HEK293 (cell line): ENCODE data around the gene ANKRD31.

Experiments
- CTCF ChIA-PET: fragments of 350-600 bp; formaldehyde crosslinking; extraction: SDS; loops from one replicate; lab custom pipeline; 2021; ENCODE audit warnings: antibody characterized with exemption; lab: Yijun Ruan, JAX
- POLR2A ChIA-PET: fragments of 300-600 bp; formaldehyde crosslinking; extraction: SDS; loops from one replicate; lab custom pipeline; 2020; ENCODE audit warnings: antibody characterized with exemption, inconsistent platforms; lab: Yijun Ruan, JAX
- H3K27ac ChIP-seq: fragments of 200-500 bp; sonication (Bioruptor generic); 2 replicates; pipeline ENCODE4 v1.5.1; 2014; ENCODE audit warnings: low read depth, low read length, control low read depth, inconsistent platforms; ENCODE audit errors: extremely low read depth
- H3K36me3 ChIP-seq, 2 experiments: fragments of 200-500 bp in 1 of 2; sonication (Bioruptor generic) in 1 of 2; 1 replicate in 1 of 2; 2 replicates in 1 of 2; pipeline ENCODE4 v1.5.1; 2014 to 2017; ENCODE audit warnings: inconsistent platforms in 2 of 2, low read length in 2 of 2; ENCODE audit not compliant: control insufficient read depth in 2 of 2, insufficient read depth in 1 of 2
- H3K4me1 ChIP-seq: fragments of 200-500 bp; sonication (Bioruptor generic); 2 replicates; pipeline ENCODE4 v1.5.1; 2014; ENCODE audit warnings: mild to moderate bottlenecking, low read length, inconsistent platforms; ENCODE audit not compliant: control insufficient read depth, insufficient read depth
- H3K4me3 ChIP-seq: 2 replicates; pipeline ENCODE4 v1.5.1; 2011; ENCODE audit warnings: low read depth, mild to moderate bottlenecking, control low read depth, low read length, moderate library complexity
- H3K9me3 ChIP-seq: fragments of 200-500 bp; sonication (Bioruptor generic); 2 replicates; pipeline ENCODE4 v1.5.1; 2014; ENCODE audit warnings: low read depth, low read length, inconsistent platforms; ENCODE audit not compliant: control insufficient read depth, insufficient read depth
- GLI4 ChIP-seq: fragments of 450-650 bp; formaldehyde crosslinking; IDR thresholded peaks from 2 replicates; pipeline ENCODE4 v1.5.1; 2016; ENCODE audit warnings: missing biosample characterization, missing genetic modification characterization
- GLIS1 ChIP-seq: fragments of 450-650 bp; formaldehyde crosslinking; IDR thresholded peaks from 2 replicates; pipeline ENCODE4 v1.5.1; 2016; ENCODE audit warnings: missing biosample characterization, missing genetic modification characterization
- KLF17 ChIP-seq: fragments of 450-650 bp; formaldehyde crosslinking; IDR thresholded peaks from 2 replicates; pipeline ENCODE4 v1.5.1; 2016; ENCODE audit warnings: missing biosample characterization, missing genetic modification characterization
- PRDM6 ChIP-seq: fragments of 450-650 bp; formaldehyde crosslinking; IDR thresholded peaks from 2 replicates; pipeline ENCODE4 v1.5.1; 2017; ENCODE audit warnings: missing biosample characterization, missing genetic modification characterization
- SCRT2 ChIP-seq: fragments of 450-650 bp; formaldehyde crosslinking; IDR thresholded peaks from 2 replicates; pipeline ENCODE4 v1.5.1; 2016; ENCODE audit warnings: missing biosample characterization, missing genetic modification characterization
- ZBTB26 ChIP-seq: fragments of 450-650 bp; formaldehyde crosslinking; optimal IDR thresholded peaks from 2 replicates; pipeline ENCODE3; 2016; ENCODE audit warnings: missing biosample characterization, mild to moderate bottlenecking, missing genetic modification characterization
- ZBTB6 ChIP-seq: fragments of 450-650 bp; formaldehyde crosslinking; IDR thresholded peaks from 2 replicates; pipeline ENCODE4 v1.5.1; 2017; ENCODE audit warnings: missing biosample characterization, missing genetic modification characterization
- ZBTB7A ChIP-seq: fragments of 450-650 bp; formaldehyde crosslinking; IDR thresholded peaks from 2 replicates; pipeline ENCODE4 v1.5.1; 2016; ENCODE audit warnings: low read depth, missing biosample characterization, missing genetic modification characterization
- ZFHX2 ChIP-seq: fragments of 450-650 bp; formaldehyde crosslinking; conservative IDR thresholded peaks from 2 replicates; pipeline ENCODE4 v1.5.1; 2016; ENCODE audit warnings: missing biosample characterization, missing genetic modification characterization
- ZNF155 ChIP-seq: fragments of 450-650 bp; formaldehyde crosslinking; IDR thresholded peaks from 2 replicates; pipeline ENCODE4 v1.5.1; 2016; ENCODE audit warnings: missing biosample characterization, missing genetic modification characterization
- ZNF280D ChIP-seq: fragments of 450-650 bp; formaldehyde crosslinking; IDR thresholded peaks from 2 replicates; pipeline ENCODE4 v1.5.1; 2016; ENCODE audit warnings: missing biosample characterization, missing genetic modification characterization
- ZNF311 ChIP-seq: fragments of 450-650 bp; formaldehyde crosslinking; IDR thresholded peaks from 2 replicates; pipeline ENCODE4 v1.5.1; 2017; ENCODE audit warnings: missing biosample characterization, missing genetic modification characterization, borderline replicate concordance
- ZNF391 ChIP-seq: fragments of 450-650 bp; formaldehyde crosslinking; IDR thresholded peaks from 2 replicates; pipeline ENCODE4 v1.5.1; 2016; ENCODE audit warnings: low read depth, missing biosample characterization, missing genetic modification characterization, borderline replicate concordance
- ZNF394 ChIP-seq: fragments of 450-650 bp; formaldehyde crosslinking; IDR thresholded peaks from 2 replicates; pipeline ENCODE4 v1.5.1; 2016; ENCODE audit warnings: missing biosample characterization, missing genetic modification characterization, mild to moderate bottlenecking, moderate library complexity, borderline replicate concordance
- ZNF473 ChIP-seq: fragments of 450-650 bp; formaldehyde crosslinking; IDR thresholded peaks from 2 replicates; pipeline ENCODE4 v1.5.1; 2017; ENCODE audit warnings: missing biosample characterization, missing genetic modification characterization
- ZNF48 ChIP-seq: fragments of 450-650 bp; formaldehyde crosslinking; IDR thresholded peaks from 2 replicates; pipeline ENCODE4 v1.5.1; 2016; ENCODE audit warnings: missing biosample characterization, missing genetic modification characterization
- ZNF513 ChIP-seq: fragments of 450-650 bp; IDR thresholded peaks from 2 replicates; pipeline ENCODE4 v1.5.1; 2018; ENCODE audit warnings: missing biosample characterization, missing genetic modification characterization
- ZNF555 ChIP-seq: fragments of 450-650 bp; formaldehyde crosslinking; conservative IDR thresholded peaks from 2 replicates; pipeline ENCODE4 v1.5.1; 2017; ENCODE audit warnings: missing biosample characterization, mild to moderate bottlenecking, missing genetic modification characterization, inconsistent platforms
- ZNF560 ChIP-seq: fragments of 450-650 bp; formaldehyde crosslinking; IDR thresholded peaks from 2 replicates; pipeline ENCODE4 v1.5.1; 2017; ENCODE audit warnings: missing biosample characterization, missing genetic modification characterization, borderline replicate concordance
- ZNF610 ChIP-seq: fragments of 450-650 bp; formaldehyde crosslinking; IDR thresholded peaks from 2 replicates; pipeline ENCODE4 v1.5.1; 2016; ENCODE audit warnings: missing biosample characterization, missing genetic modification characterization, borderline replicate concordance
- ZNF792 ChIP-seq: fragments of 450-650 bp; formaldehyde crosslinking; IDR thresholded peaks from 2 replicates; pipeline ENCODE4 v1.5.1; 2016; ENCODE audit warnings: missing biosample characterization, missing genetic modification characterization

The ANKRD31 gene

GRCh38 chr5:75057561-75057960 lies 179.1 kb downstream of the ANKRD31 start (continued):
- TF ChIP-seq ZNF555 (tag by site-specific recombination) = no peak
- TF ChIP-seq ZNF473 (tag by site-specific recombination) = no peak
- no peak for TF ChIP-seq PRDM6 (tag by site-specific recombination)
- no peak for TF ChIP-seq ZNF391 (tag by site-specific recombination)
- no peak for TF ChIP-seq GLIS1 (tag by site-specific recombination)
- no peak for TF ChIP-seq KLF17 (tag by site-specific recombination)
- TF ChIP-seq ZBTB6 (tag by site-specific recombination) = no peak
- no peak for TF ChIP-seq ZNF394 (tag by site-specific recombination)

GRCh38 chr5:75055727-75056144 lies 180.9 kb downstream of the ANKRD31 start:
- Histone ChIP-seq H3K4me3 (no peak overlapping the region), H3K4me1 (peaks cover 7% of the 10 kb centered on the region), H3K9me3 (no peaks in the 10 kb centered on the region), H3K36me3 (no peaks in the 10 kb centered on the region), H3K27ac (no peak overlapping the region)
- POLR2A ChIA-PET = no interaction called here
- no peak for TF ChIP-seq SCRT2
- TF ChIP-seq ZNF610 (tag by site-specific recombination) = no peak
- TF ChIP-seq ZNF560 (tag by site-specific recombination) = no peak
- TF ChIP-seq ZNF311 = no peak
- no peak for TF ChIP-seq ZNF155 (tag by site-specific recombination)
- TF ChIP-seq ZNF792 (tag by site-specific recombination) = no peak
- no peak for TF ChIP-seq ZBTB6 (tag by site-specific recombination)
- TF ChIP-seq ZBTB26 = no peak
- TF ChIP-seq ZBTB7A (tag by site-specific recombination) = no peak
- no peak for TF ChIP-seq ZNF280D (tag by site-specific recombination)
- TF ChIP-seq ZNF513 (tag by site-specific recombination) = no peak
- TF ChIP-seq ZNF48 (tag by site-specific recombination) = no peak
- TF ChIP-seq ZFHX2 (tag by site-specific recombination) = no peak
- no peak for TF ChIP-seq GLI4
- CTCF ChIA-PET = no interaction called here
